ENCODE measurements around the gene PSMG4. TPM values are rescaled to one million over a fixed set of nuclear protein-coding genes. Genes with fewer than 3 reads are reported as not detected.

Gene PSMG4
- total and polyA plus RNA-seq, 2 of the 8 experiments (the other 6 are each of a cell fraction or from before 2014, with no cell fraction given) = 40.6 to 113 TPM

- Histone ChIP-seq H2AFZ (ENCODE audit: low read length) (no peak overlapping the region), H3K14ac (ENCODE audit: insufficient read length) (no peak overlapping the region), H3K18ac (ENCODE audit: extremely low read depth, low read length) (no peak overlapping the region), H3K9me3 (ENCODE audit: insufficient read depth in 2 of 2, low read depth in 1 of 2, low read length in 1 of 2) (no peaks in the 10 kb centered on the region), H3K79me2 (ENCODE audit: control insufficient read depth in 1 of 2, insufficient read depth in 2 of 2, low read length in 2 of 2) (no peaks in the 10 kb centered on the region), H3K79me1 (ENCODE audit: low read depth, low read length) (no peaks in the 10 kb centered on the region), H3K23me2 (ENCODE audit: low read depth, low read length) (peaks cover 5% of the 10 kb centered on the region; the same call in 1 of the 2 replicates), H3K4me3 (ENCODE audit: extremely low read depth in 1 of 4, insufficient read depth in 2 of 4, low read depth in 3 of 4, low read length in 4 of 4) (no peak overlapping the region), H3K9ac (replicated peaks in 1 of 4; ENCODE audit: extremely low read depth in 1 of 4, low read depth in 3 of 4, low read length in 3 of 4) (no peak overlapping the region), H4K91ac (replicated peaks; ENCODE audit: insufficient read length, low read length) (no peak overlapping the region), H3K36me3 (ENCODE audit: control insufficient read depth in 2 of 4, insufficient read depth in 4 of 4, low read length in 3 of 4) (no peaks in the 10 kb centered on the region), H2BK5ac (ENCODE audit: low read depth, low read length) (no peak overlapping the region), H3K4me1 (replicated peaks in 1 of 4; ENCODE audit: control insufficient read depth in 3 of 4, insufficient read depth in 4 of 4, low read length in 3 of 4) (peaks cover 0 to 2% (median 0%) of the 10 kb centered on the region in 4 experiments; a peak in 1 of 7 replicates), H2AK5ac (ENCODE audit: low read depth, low read length) (no peak overlapping the region), H3K23ac (ENCODE audit: insufficient read length) (no peak overlapping the region), H4K5ac (ENCODE audit: insufficient read length, low read depth, low read length) (no peak overlapping the region), H2BK20ac (ENCODE audit: low read length) (no peak overlapping the region), H3K4me2 (ENCODE audit: insufficient read depth in 1 of 2, low read depth in 2 of 2, low read length in 2 of 2) (no peak overlapping the region), H4K8ac (ENCODE audit: extremely low read depth, insufficient read depth, low read length) (no peak overlapping the region), H2BK120ac (replicated peaks; ENCODE audit: low read depth, low read length) (no peak overlapping the region), H4K20me1 (replicated peaks in 1 of 2; ENCODE audit: control insufficient read depth in 1 of 2, insufficient read depth in 2 of 2, low read length in 2 of 2) (peaks cover 0 to 5% of the 10 kb centered on the region in 2 experiments), H2BK12ac (ENCODE audit: low read depth, low read length) (no peak overlapping the region), H3K27ac (ENCODE audit: low read depth, low read length) (no peak overlapping the region), H2BK15ac (ENCODE audit: low read length) (no peak overlapping the region), H3K56ac (replicated peaks; ENCODE audit: insufficient read length, low read depth, low read length) (no peak overlapping the region), H3K27me3 (replicated peaks in 1 of 4; ENCODE audit: control insufficient read depth in 3 of 4, extremely low read depth in 1 of 4, insufficient read depth in 3 of 4, low read length in 3 of 4) (no peaks in the 10 kb centered on the region), H3K4ac (replicated peaks; ENCODE audit: insufficient read length, low read depth, low read length) (no peak overlapping the region)
- DNase-seq (ENCODE audit: low read depth in 1 of 2, low spot score in 2 of 2) = no peak
- FAIRE-seq = no peak
- ChIA-PET POLR2A (ENCODE audit: partially characterized antibody) (interaction anchor here (1.3 to 2.2 kb wide), 2 partner anchors 9 to 16 kb away, joined by 4 to 9 read pairs; no protein-coding TSS in a partner anchor), CTCF (ENCODE audit: partially characterized antibody) (interaction anchor here (1.2 to 1.5 kb wide), 2 partner anchors 52 to 60 kb away, joined by 3 to 4 read pairs; partner anchors contain the start of gene TUBB2A)
- 96% methylated on average over 2 of the region's 2 CpGs; no CpG with 5 or more reads in 1 of the 2 experiments for WGBS, 2 experiments (ENCODE audit: extremely low coverage in 1 of 2, insufficient coverage in 1 of 2, insufficient read length in 1 of 2, insufficient replicate concordance in 2 of 2, low coverage in 1 of 2, low lambda C conversion rate in 2 of 2, missing lambda C conversion rate in 1 of 2)
- no peak for TF ChIP-seq TCF12 (IDR thresholded peaks at IDR 0.05; ENCODE audit: low read depth, low read length)
- TF ChIP-seq GTF2F1 (IDR thresholded peaks at IDR 0.05; ENCODE audit: borderline replicate concordance, low read depth, low read length) = no peak
- TF ChIP-seq CBX8 (IDR thresholded peaks at IDR 0.05; ENCODE audit: borderline replicate concordance, low read depth, low read length) = no peak
- TF ChIP-seq JUN (IDR thresholded peaks at IDR 0.05; ENCODE audit: low read depth, low read length) = no peak
These were observed 41.5 kb upstream of the PSMG4 start for GRCh38 chr6:3217286-3217685.

Measured in H1 (cell line).